ENCODE measurements around the gene BTBD9. TPM values are rescaled to one million over a fixed set of nuclear protein-coding genes. Genes with fewer than 3 reads are reported as not detected.

BTBD9 gene
- total and polyA plus RNA-seq, 9 of the 15 experiments (the other 6 are each of a cell fraction or from before 2014, with no cell fraction given): 0.08 to 1.6 (median 0.58) TPM

DNA sequence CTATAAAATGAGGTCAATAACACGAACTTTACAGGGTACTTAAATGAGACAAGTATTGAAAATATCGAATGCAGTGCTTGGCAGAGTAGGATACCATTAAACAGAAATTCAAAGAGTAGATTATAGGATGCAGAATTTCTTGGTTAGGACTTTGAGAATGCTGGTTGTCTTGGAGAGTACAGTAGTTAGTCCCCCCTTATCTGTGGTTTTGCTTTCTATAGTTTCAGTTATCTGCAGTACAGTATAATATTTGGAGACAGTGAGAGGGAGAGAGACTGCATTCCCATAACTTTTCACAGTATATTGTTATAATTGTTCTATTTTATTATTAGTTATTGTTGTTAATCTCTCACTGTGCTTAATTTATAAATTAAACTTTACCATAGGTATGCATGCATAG lies 290.5 kb downstream of the BTBD9 start:
- DNase-seq (ENCODE audit: extremely low read depth in 1 of 4, low spot score in 3 of 4): no peak
- in situ Hi-C loops (cut with MboI): no loop called here

More for the DNA sequence above, 290.5 kb downstream of the BTBD9 start:
- H3K9me3 ChIP-seq (replicated peaks; ENCODE audit: control insufficient read depth, insufficient read depth, low read depth, low read length): no peaks in the 10 kb centered on the region
- intact Hi-C loops (cut with micrococcal nuclease): no loop called here
- H3K9me1 ChIP-seq (ENCODE audit: control insufficient read depth, insufficient read depth, low read length): no peaks in the 10 kb centered on the region
- ATAC-seq (no peak), FAIRE-seq (no peak)
- ChIA-PET CTCF (ENCODE audit: low intra/inter-chr PET ratio) (no interaction called here), POLR2A (interaction anchor here (0.9 kb wide), 1 partner anchor 42 kb away, joined by 3 read pairs; no protein-coding TSS in a partner anchor)
- peaks cover 0 to 6% of the 10 kb centered on the region in 2 experiments; a peak in 3 of 5 replicates for H3K27me3 ChIP-seq (ENCODE audit: control insufficient read depth in 2 of 2, insufficient read depth in 2 of 2, low read length in 2 of 2)
- H3K4me3 ChIP-seq: no peak overlapping the region
- H3K36me3 ChIP-seq (ENCODE audit: control insufficient read depth, insufficient read depth, low read length): no peaks in the 10 kb centered on the region
- BruUV-seq (replicated peaks): no TSS peak
- no peak overlapping the region for H3K9ac ChIP-seq (ENCODE audit: insufficient read depth in 1 of 2, low read depth in 2 of 2, low read length in 2 of 2)
- no peak overlapping the region for H3K27ac ChIP-seq (ENCODE audit: extremely low read depth, low read depth, low read length)
- H3K4me1 ChIP-seq (replicated peaks in 1 of 2; ENCODE audit: control insufficient read depth in 2 of 2, insufficient read depth in 2 of 2, low read length in 2 of 2): no peaks in the 10 kb centered on the region
- H3K4me2 ChIP-seq (ENCODE audit: insufficient read depth, low read length): no peak overlapping the region
- no peak overlapping the region for H2AFZ ChIP-seq (ENCODE audit: low read depth, low read length)
- TF ChIP-seq ZBTB7A (IDR thresholded peaks at IDR 0.05; ENCODE audit: borderline replicate concordance, control insufficient read depth, low read depth, low read length) (no peak), ZNF232 (CRISPR knock-in tag; IDR thresholded peaks at IDR 0.05) (no peak), ZNF212 (CRISPR knock-in tag; IDR thresholded peaks at IDR 0.05) (no peak), ZNF707 (CRISPR knock-in tag; conservative IDR thresholded peaks at IDR 0.05) (no peak), KDM1A (IDR thresholded peaks at IDR 0.05) (no peak)
- TF ChIP-seq, protein P1, sequence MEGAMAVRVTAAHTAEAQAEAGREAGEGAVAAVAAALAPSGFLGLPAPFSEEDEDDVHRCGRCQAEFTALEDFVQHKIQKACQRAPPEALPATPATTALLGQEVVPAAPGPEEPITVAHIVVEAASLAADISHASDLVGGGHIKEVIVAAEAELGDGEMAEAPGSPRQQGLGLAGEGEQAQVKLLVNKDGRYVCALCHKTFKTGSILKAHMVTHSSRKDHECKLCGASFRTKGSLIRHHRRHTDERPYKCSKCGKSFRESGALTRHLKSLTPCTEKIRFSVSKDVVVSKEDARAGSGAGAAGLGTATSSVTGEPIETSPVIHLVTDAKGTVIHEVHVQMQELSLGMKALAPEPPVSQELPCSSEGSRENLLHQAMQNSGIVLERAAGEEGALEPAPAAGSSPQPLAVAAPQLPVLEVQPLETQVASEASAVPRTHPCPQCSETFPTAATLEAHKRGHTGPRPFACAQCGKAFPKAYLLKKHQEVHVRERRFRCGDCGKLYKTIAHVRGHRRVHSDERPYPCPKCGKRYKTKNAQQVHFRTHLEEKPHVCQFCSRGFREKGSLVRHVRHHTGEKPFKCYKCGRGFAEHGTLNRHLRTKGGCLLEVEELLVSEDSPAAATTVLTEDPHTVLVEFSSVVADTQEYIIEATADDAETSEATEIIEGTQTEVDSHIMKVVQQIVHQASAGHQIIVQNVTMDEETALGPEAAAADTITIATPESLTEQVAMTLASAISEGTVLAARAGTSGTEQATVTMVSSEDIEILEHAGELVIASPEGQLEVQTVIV (CRISPR knock-in tag; IDR thresholded peaks at IDR 0.05; ENCODE audit: borderline replicate concordance): no peak
- TF ChIP-seq, protein P2, sequence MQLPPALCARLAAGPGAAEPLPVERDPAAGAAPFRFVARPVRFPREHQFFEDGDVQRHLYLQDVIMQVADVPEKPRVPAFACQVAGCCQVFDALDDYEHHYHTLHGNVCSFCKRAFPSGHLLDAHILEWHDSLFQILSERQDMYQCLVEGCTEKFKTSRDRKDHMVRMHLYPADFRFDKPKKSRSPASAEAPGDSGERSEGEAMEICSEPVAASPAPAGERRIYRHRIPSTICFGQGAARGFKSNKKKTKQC (CRISPR knock-in tag; IDR thresholded peaks at IDR 0.05): no peak
- no peaks in the 10 kb centered on the region for H3K79me2 ChIP-seq (ENCODE audit: control insufficient read depth, insufficient read depth, low read length)
- 0% methylated on average over 2 of the region's 2 CpGs for WGBS (ENCODE audit: insufficient coverage, low coverage, missing lambda C conversion rate)
- no peaks in the 10 kb centered on the region for H4K20me1 ChIP-seq (replicated peaks; ENCODE audit: control insufficient read depth, insufficient read depth, low read length)
